GM23338 (cell line): Measurements from ENCODE around the gene FNDC8. TPM values are rescaled to one million over a fixed set of nuclear protein-coding genes. Genes with fewer than 3 reads are reported as not detected.
A peak's percentile ranks its signal among the peaks of the same experiment; 100 is the strongest.

Experiments used
- ATAC-seq: fragments of 200-7000 bp; cut with Tn5 transposase; 3 replicates; pipeline ENCODE4 v1.9.1; 2020
- DNase-seq: peaks from one replicate; pipeline ENCODE4 v3.0.0-alpha.2; 2015; ENCODE audit warnings: low spot score
- H2AFZ ChIP-seq: fragments of 200-600 bp; sonication (generic); 2 replicates; pipeline ENCODE4 v1.8.0; 2016; ENCODE audit warnings: antibody characterized with exemption, mild to moderate bottlenecking, moderate library complexity
- H3F3A ChIP-seq: fragments of 200-600 bp; sonication (generic); replicated peaks from 2 replicates; pipeline ENCODE4 v1.8.0; 2017; ENCODE audit warnings: antibody characterized with exemption, mixed run types, low read depth
- H3K27ac ChIP-seq: fragments of 200-600 bp; sonication (generic); 2 replicates; pipeline ENCODE4 v1.6.1; 2016; ENCODE audit warnings: low read depth
- H3K27me3 ChIP-seq: fragments of 200-600 bp; sonication (generic); 2 replicates; pipeline ENCODE4 v1.8.0; 2016; ENCODE audit warnings: mild to moderate bottlenecking, mixed run types, moderate library complexity; ENCODE audit not compliant: insufficient read depth
- H3K36me3 ChIP-seq: fragments of 200-600 bp; sonication (generic); 2 replicates; pipeline ENCODE4 v1.8.0; 2016; ENCODE audit warnings: mild to moderate bottlenecking; ENCODE audit not compliant: insufficient read depth
- H3K4me1 ChIP-seq: fragments of 200-600 bp; sonication (generic); 2 replicates; pipeline ENCODE4 v1.8.0; 2016; ENCODE audit warnings: mild to moderate bottlenecking, moderate library complexity; ENCODE audit not compliant: insufficient read depth
- H3K4me2 ChIP-seq: fragments of 200-600 bp; sonication (generic); 2 replicates; pipeline ENCODE4 v1.7.1; 2017; ENCODE audit warnings: mixed run types
- H3K4me3 ChIP-seq: fragments of 200-600 bp; sonication (generic); 2 replicates; pipeline ENCODE4 v1.6.1; 2016; ENCODE audit warnings: mixed run types
- H3K79me2 ChIP-seq: fragments of 200-600 bp; sonication (generic); replicated peaks from 2 replicates; pipeline ENCODE4 v1.8.0; 2017; ENCODE audit warnings: mild to moderate bottlenecking; ENCODE audit not compliant: insufficient read depth
- H3K9me2 ChIP-seq: fragments of 200-600 bp; sonication (generic); 2 replicates; pipeline ENCODE4 v1.8.0; 2017; ENCODE audit not compliant: insufficient read depth
- H4K20me1 ChIP-seq: fragments of 200-600 bp; sonication (generic); replicated peaks from 2 replicates; pipeline ENCODE4 v1.8.0; 2017; ENCODE audit warnings: mild to moderate bottlenecking; ENCODE audit not compliant: insufficient read depth
- H3K27ac Mint-ChIP-seq: 2 replicates; pipeline ENCODE4 v1.8.0; 2020; ENCODE audit warnings: inconsistent platforms, mild to moderate bottlenecking, moderate library complexity, mixed read lengths
- H3K27me3 Mint-ChIP-seq: 3 replicates; pipeline ENCODE4 v1.8.0; 2022; ENCODE audit warnings: low read depth, mild to moderate bottlenecking, moderate library complexity, mixed read lengths, inconsistent platforms; ENCODE audit not compliant: insufficient read depth, poor library complexity
- H3K36me3 Mint-ChIP-seq: 3 replicates; pipeline ENCODE4 v1.8.0; 2021; ENCODE audit warnings: low read depth, mild to moderate bottlenecking, inconsistent platforms, moderate library complexity, mixed read lengths
- H3K4me1 Mint-ChIP-seq: 3 replicates; pipeline ENCODE4 v1.8.0; 2020; ENCODE audit warnings: mild to moderate bottlenecking, inconsistent platforms, mixed read lengths
- H3K4me3 Mint-ChIP-seq: 3 replicates; pipeline ENCODE4 v1.8.0; 2021; ENCODE audit warnings: moderate library complexity, mild to moderate bottlenecking, inconsistent platforms, mixed read lengths
- H3K9me3 Mint-ChIP-seq: 3 replicates; pipeline ENCODE4 v1.8.0; 2020; ENCODE audit warnings: moderate library complexity, mild to moderate bottlenecking, inconsistent platforms, mixed read lengths
- CREB1 ChIP-seq: fragments of 250-450 bp; sonication (Bioruptor Pico); IDR thresholded peaks from 2 replicates; pipeline ENCODE4 v1.5.0; 2020; ENCODE audit warnings: low read depth, mild to moderate bottlenecking, moderate library complexity
- EZH2 ChIP-seq: fragments of 200-600 bp; sonication (generic); IDR thresholded peaks from one replicate; pipeline ENCODE4 v1.8.0; 2017; ENCODE audit warnings: antibody characterized with exemption, mild to moderate bottlenecking, low read depth; ENCODE audit not compliant: unreplicated experiment
- EZH2phosphoT487 ChIP-seq: fragments of 200-600 bp; sonication (generic); IDR thresholded peaks from one replicate; pipeline ENCODE4 v1.8.1; 2018; ENCODE audit warnings: antibody characterized with exemption; ENCODE audit not compliant: unreplicated experiment
- JUNB ChIP-seq: IDR thresholded peaks from one replicate; pipeline ENCODE4 v1.6.1; 2016; ENCODE audit warnings: antibody characterized with exemption; ENCODE audit not compliant: unreplicated experiment
- NANOG ChIP-seq: IDR thresholded peaks from 2 replicates; pipeline ENCODE4 v1.6.1; 2016; ENCODE audit warnings: antibody characterized with exemption, borderline replicate concordance
- POLR2AphosphoS5 ChIP-seq: IDR thresholded peaks from 2 replicates; pipeline ENCODE4 v1.6.1; 2016; ENCODE audit warnings: antibody characterized with exemption, low read depth
- STAT1 ChIP-seq: IDR thresholded peaks from one replicate; pipeline ENCODE4 v1.6.1; 2016; ENCODE audit warnings: antibody characterized with exemption; ENCODE audit not compliant: unreplicated experiment
- ZNF114 ChIP-seq: fragments of 250-450 bp; sonication (Bioruptor Pico); IDR thresholded peaks from 2 replicates; pipeline ENCODE4 v1.5.0; 2020; ENCODE audit warnings: mild to moderate bottlenecking, moderate library complexity
- ZNF331 ChIP-seq: fragments of 250-450 bp; sonication (Bioruptor Pico); IDR thresholded peaks from 2 replicates; pipeline ENCODE4 v1.5.0; 2020; ENCODE audit warnings: low read depth, mild to moderate bottlenecking, moderate library complexity
- polyA plus RNA-seq: library from polyadenylated mRNA; unstranded; fragments of >200 nt; fragmentation: Nextera tagmentation; extraction: Ambion mirVana; gene quantifications from 2 replicates; pipeline ENCODE4 v1.2.1, GENCODE V29; 2016
- total RNA-seq: library from RNA; depleted of rRNA; stranded (reverse); fragments of >200 nt; shearing (Covaris generic); gene quantifications from 2 replicates; pipeline ENCODE4 v1.2.3, GENCODE V29; 2014
- TF ChIP-seq, protein P1 (sequence below): fragments of 250-450 bp; sonication (Bioruptor Pico); IDR thresholded peaks from 2 replicates; pipeline ENCODE4 v1.5.0; 2020; ENCODE audit warnings: mild to moderate bottlenecking, moderate library complexity
- TF ChIP-seq, protein P2 (sequence below): IDR thresholded peaks from one replicate; pipeline ENCODE4 v1.6.1; 2018; ENCODE audit warnings: antibody characterized with exemption; ENCODE audit not compliant: unreplicated experiment
- TF ChIP-seq, protein P3 (sequence below), 2 experiments: fragments of 200-600 bp in 1 of 2; sonication (generic) in 1 of 2; conservative IDR thresholded peaks; 2 replicates each; pipeline versions ENCODE4 v1.5.1 to v1.6.1; 2016 to 2017; ENCODE audit warnings: antibody characterized with exemption in 2 of 2, low read depth in 2 of 2, mild to moderate bottlenecking in 2 of 2, moderate library complexity in 1 of 2
- TF ChIP-seq, protein P4 (sequence below): IDR thresholded peaks from 2 replicates; pipeline ENCODE4 v1.6.1; 2016; ENCODE audit warnings: antibody characterized with exemption

Gene FNDC8
- total and polyA plus RNA-seq, 2 experiments from 2014 or later, result not detected

DNA sequence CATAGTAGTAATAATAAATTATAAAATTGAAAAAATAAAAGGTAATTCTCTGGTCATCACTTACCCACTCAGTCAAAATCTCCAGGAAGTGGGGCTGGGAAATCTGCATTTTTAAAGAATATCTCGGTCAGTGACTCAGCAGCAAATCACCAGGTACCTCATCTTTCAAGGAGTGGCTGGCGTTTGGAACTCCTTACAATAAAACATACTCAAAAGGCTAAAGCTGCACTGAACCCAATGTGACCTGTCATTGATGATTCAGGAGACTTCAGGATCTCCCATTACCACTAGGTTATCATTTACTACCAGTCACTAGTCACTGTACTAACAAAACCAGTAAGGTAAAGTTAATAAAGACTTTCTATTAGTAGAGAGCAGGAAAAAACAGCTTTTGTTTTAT is 36.4 kb upstream of the FNDC8 start:
- Mint-ChIP-seq H3K9me3 (no peaks in the 10 kb centered on the region; the same call in 2 of the 3 replicates), H3K27ac (peak overlapping the region; percentile 78), H3K4me1 (peaks cover 72% of the 10 kb centered on the region), H3K36me3 (no peaks in the 10 kb centered on the region; the same call in 2 of the 3 replicates), H3K4me3 (no peak overlapping the region), H3K27me3 (peaks cover 10% of the 10 kb centered on the region)
- Histone ChIP-seq H4K20me1 (no peaks in the 10 kb centered on the region), H3K36me3 (no peaks in the 10 kb centered on the region), H3K4me1 (peaks cover 85% of the 10 kb centered on the region), H3K79me2 (peaks cover 11% of the 10 kb centered on the region), H3K9me2 (no peaks in the 10 kb centered on the region), H3F3A (peaks cover 8% of the 10 kb centered on the region; the same call in 1 of the 2 replicates), H2AFZ (no peak overlapping the region), H3K4me3 (peak overlapping the region; percentile 17; the same call in 1 of the 2 replicates), H3K27ac (0 out of 2 replicates have a peak overlapping the region, but pooled peaks have one; percentile 7), H3K4me2 (peak overlapping the region; percentile 97), H3K27me3 (peaks cover 8% of the 10 kb centered on the region; the same call in 1 of the 2 replicates)
- DNase-seq, result no peak
- ATAC-seq, result no peak
- TF ChIP-seq, protein P1, sequence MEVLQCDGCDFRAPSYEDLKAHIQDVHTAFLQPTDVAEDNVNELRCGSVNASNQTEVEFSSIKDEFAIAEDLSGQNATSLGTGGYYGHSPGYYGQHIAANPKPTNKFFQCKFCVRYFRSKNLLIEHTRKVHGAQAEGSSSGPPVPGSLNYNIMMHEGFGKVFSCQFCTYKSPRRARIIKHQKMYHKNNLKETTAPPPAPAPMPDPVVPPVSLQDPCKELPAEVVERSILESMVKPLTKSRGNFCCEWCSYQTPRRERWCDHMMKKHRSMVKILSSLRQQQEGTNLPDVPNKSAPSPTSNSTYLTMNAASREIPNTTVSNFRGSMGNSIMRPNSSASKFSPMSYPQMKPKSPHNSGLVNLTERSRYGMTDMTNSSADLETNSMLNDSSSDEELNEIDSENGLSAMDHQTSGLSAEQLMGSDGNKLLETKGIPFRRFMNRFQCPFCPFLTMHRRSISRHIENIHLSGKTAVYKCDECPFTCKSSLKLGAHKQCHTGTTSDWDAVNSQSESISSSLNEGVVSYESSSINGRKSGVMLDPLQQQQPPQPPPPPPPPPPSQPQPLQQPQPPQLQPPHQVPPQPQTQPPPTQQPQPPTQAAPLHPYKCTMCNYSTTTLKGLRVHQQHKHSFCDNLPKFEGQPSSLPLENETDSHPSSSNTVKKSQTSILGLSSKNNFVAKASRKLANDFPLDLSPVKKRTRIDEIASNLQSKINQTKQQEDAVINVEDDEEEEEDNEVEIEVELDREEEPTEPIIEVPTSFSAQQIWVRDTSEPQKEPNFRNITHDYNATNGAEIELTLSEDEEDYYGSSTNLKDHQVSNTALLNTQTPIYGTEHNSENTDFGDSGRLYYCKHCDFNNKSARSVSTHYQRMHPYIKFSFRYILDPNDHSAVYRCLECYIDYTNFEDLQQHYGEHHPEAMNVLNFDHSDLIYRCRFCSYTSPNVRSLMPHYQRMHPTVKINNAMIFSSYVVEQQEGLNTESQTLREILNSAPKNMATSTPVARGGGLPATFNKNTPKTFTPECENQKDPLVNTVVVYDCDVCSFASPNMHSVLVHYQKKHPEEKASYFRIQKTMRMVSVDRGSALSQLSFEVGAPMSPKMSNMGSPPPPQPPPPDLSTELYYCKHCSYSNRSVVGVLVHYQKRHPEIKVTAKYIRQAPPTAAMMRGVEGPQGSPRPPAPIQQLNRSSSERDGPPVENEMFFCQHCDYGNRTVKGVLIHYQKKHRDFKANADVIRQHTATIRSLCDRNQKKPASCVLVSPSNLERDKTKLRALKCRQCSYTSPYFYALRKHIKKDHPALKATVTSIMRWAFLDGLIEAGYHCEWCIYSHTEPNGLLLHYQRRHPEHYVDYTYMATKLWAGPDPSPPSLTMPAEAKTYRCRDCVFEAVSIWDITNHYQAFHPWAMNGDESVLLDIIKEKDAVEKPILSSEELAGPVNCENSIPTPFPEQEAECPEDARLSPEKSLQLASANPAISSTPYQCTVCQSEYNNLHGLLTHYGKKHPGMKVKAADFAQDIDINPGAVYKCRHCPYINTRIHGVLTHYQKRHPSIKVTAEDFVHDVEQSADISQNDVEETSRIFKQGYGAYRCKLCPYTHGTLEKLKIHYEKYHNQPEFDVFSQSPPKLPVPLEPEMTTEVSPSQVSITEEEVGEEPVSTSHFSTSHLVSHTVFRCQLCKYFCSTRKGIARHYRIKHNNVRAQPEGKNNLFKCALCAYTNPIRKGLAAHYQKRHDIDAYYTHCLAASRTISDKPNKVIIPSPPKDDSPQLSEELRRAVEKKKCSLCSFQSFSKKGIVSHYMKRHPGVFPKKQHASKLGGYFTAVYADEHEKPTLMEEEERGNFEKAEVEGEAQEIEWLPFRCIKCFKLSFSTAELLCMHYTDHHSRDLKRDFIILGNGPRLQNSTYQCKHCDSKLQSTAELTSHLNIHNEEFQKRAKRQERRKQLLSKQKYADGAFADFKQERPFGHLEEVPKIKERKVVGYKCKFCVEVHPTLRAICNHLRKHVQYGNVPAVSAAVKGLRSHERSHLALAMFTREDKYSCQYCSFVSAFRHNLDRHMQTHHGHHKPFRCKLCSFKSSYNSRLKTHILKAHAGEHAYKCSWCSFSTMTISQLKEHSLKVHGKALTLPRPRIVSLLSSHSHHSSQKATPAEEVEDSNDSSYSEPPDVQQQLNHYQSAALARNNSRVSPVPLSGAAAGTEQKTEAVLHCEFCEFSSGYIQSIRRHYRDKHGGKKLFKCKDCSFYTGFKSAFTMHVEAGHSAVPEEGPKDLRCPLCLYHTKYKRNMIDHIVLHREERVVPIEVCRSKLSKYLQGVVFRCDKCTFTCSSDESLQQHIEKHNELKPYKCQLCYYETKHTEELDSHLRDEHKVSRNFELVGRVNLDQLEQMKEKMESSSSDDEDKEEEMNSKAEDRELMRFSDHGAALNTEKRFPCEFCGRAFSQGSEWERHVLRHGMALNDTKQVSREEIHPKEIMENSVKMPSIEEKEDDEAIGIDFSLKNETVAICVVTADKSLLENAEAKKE, result no peak
- TF ChIP-seq, protein P2, sequence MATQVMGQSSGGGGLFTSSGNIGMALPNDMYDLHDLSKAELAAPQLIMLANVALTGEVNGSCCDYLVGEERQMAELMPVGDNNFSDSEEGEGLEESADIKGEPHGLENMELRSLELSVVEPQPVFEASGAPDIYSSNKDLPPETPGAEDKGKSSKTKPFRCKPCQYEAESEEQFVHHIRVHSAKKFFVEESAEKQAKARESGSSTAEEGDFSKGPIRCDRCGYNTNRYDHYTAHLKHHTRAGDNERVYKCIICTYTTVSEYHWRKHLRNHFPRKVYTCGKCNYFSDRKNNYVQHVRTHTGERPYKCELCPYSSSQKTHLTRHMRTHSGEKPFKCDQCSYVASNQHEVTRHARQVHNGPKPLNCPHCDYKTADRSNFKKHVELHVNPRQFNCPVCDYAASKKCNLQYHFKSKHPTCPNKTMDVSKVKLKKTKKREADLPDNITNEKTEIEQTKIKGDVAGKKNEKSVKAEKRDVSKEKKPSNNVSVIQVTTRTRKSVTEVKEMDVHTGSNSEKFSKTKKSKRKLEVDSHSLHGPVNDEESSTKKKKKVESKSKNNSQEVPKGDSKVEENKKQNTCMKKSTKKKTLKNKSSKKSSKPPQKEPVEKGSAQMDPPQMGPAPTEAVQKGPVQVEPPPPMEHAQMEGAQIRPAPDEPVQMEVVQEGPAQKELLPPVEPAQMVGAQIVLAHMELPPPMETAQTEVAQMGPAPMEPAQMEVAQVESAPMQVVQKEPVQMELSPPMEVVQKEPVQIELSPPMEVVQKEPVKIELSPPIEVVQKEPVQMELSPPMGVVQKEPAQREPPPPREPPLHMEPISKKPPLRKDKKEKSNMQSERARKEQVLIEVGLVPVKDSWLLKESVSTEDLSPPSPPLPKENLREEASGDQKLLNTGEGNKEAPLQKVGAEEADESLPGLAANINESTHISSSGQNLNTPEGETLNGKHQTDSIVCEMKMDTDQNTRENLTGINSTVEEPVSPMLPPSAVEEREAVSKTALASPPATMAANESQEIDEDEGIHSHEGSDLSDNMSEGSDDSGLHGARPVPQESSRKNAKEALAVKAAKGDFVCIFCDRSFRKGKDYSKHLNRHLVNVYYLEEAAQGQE, result no peak
- TF ChIP-seq, protein P3, sequence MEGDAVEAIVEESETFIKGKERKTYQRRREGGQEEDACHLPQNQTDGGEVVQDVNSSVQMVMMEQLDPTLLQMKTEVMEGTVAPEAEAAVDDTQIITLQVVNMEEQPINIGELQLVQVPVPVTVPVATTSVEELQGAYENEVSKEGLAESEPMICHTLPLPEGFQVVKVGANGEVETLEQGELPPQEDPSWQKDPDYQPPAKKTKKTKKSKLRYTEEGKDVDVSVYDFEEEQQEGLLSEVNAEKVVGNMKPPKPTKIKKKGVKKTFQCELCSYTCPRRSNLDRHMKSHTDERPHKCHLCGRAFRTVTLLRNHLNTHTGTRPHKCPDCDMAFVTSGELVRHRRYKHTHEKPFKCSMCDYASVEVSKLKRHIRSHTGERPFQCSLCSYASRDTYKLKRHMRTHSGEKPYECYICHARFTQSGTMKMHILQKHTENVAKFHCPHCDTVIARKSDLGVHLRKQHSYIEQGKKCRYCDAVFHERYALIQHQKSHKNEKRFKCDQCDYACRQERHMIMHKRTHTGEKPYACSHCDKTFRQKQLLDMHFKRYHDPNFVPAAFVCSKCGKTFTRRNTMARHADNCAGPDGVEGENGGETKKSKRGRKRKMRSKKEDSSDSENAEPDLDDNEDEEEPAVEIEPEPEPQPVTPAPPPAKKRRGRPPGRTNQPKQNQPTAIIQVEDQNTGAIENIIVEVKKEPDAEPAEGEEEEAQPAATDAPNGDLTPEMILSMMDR (conservative IDR thresholded peaks at IDR 0.05; ENCODE audit: low read depth in 2 of 2), result no peak
- TF ChIP-seq EZH2phosphoT487 (no peak), POLR2AphosphoS5 (no peak), CREB1 (CRISPR knock-in tag) (no peak), ZNF114 (CRISPR knock-in tag) (no peak), NANOG (no peak), STAT1 (no peak), EZH2 (no peak), ZNF331 (no peak), JUNB (no peak)
- TF ChIP-seq, protein P4, sequence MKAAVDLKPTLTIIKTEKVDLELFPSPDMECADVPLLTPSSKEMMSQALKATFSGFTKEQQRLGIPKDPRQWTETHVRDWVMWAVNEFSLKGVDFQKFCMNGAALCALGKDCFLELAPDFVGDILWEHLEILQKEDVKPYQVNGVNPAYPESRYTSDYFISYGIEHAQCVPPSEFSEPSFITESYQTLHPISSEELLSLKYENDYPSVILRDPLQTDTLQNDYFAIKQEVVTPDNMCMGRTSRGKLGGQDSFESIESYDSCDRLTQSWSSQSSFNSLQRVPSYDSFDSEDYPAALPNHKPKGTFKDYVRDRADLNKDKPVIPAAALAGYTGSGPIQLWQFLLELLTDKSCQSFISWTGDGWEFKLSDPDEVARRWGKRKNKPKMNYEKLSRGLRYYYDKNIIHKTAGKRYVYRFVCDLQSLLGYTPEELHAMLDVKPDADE, result no peak
